ENCODE results near the gene ABLIM1.

- TF ChIP-seq CTCF (IDR thresholded peaks at IDR 0.05) (no peak), POLR2A (IDR thresholded peaks at IDR 0.05; ENCODE audit: low read depth) (no peak), POLR2AphosphoS5 (IDR thresholded peaks at IDR 0.05) (no peak), EP300 (IDR thresholded peaks at IDR 0.05) (no peak)
Measured at GRCh38 chr10:114600057-114600456, 58.0 kb downstream of the ABLIM1 start.

All from esophagus muscularis mucosa (tissue), 4 donors.